Activated CD4-positive, alpha-beta T cell treated with anti-CD3 and anti-CD28 coated beads, Interleukin-2, amount 10 ng/mL, durations not matched to agents 24 days and 14 days (primary cell): ENCODE results near the gene ETV7. TPM values are rescaled to one million over a fixed set of nuclear protein-coding genes. Genes with fewer than 3 reads are reported as not detected.

ENCODE experiments used
- DNase-seq: peaks from one replicate; pipeline ENCODE4 v3.0.0; 2022
- H3K27ac Mint-ChIP-seq: one replicate; pipeline ENCODE4 v1.8.0; 2022; ENCODE audit warnings: mild to moderate bottlenecking, mixed read lengths
- H3K27me3 Mint-ChIP-seq: one replicate; pipeline ENCODE4 v1.8.0; 2022; ENCODE audit warnings: mixed read lengths
- H3K36me3 Mint-ChIP-seq: one replicate; pipeline ENCODE4 v1.8.0; 2022; ENCODE audit warnings: low read depth, mild to moderate bottlenecking, mixed read lengths
- H3K4me1 Mint-ChIP-seq: one replicate; pipeline ENCODE4 v1.8.0; 2021; ENCODE audit warnings: mixed read lengths
- H3K4me3 Mint-ChIP-seq: one replicate; pipeline ENCODE4 v1.8.0; 2022; ENCODE audit warnings: mild to moderate bottlenecking, moderate library complexity, mixed read lengths
- H3K9me3 Mint-ChIP-seq: one replicate; pipeline ENCODE4 v1.8.0; 2021; ENCODE audit warnings: mixed read lengths
- intact Hi-C: fragments of 100-400 bp; cut with micrococcal nuclease; formaldehyde crosslinking; loops from one replicate; pipeline ENCODE4 v1.15.1; 2023
- total RNA-seq: library from RNA; stranded (reverse); gene quantifications from 2 replicates; pipeline ENCODE4 v1.2.3, GENCODE V29; 2022

The ETV7 gene
- total RNA-seq, 1 donor from 2014 or later = 0.54 TPM

DNA sequence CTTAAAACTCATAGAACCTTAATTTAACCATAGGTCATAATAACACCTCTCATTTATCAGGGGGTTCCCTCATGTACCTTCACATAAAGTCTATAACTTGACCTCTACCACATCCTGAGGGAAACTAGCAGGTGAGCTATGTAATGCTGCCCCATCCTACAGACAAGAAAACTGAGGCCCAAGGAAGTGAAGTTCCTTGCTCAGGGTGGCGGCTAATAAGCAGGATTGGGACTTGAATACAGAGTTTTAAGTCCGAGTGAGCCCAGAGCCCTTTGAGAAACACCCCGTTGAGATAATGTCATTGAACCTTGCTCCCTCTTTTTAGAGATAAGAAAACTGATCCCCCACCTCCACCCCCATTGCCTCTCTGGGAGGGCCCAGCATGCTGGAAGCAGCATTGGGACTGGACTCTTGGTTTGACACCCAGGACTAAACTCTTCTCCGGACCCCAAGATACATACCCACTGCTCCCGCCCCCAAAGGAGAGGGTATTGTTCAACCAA is 51.2 kb downstream of the ETV7 start:
- peaks cover 57% of the 10 kb centered on the region for H3K27me3 Mint-ChIP-seq
- H3K4me1 Mint-ChIP-seq = peaks cover 14% of the 10 kb centered on the region
- no peak overlapping the region for H3K4me3 Mint-ChIP-seq
- no peak for DNase-seq
- intact Hi-C loops = no loop called here
- no peaks in the 10 kb centered on the region for H3K9me3 Mint-ChIP-seq
- no peaks in the 10 kb centered on the region for H3K36me3 Mint-ChIP-seq
- H3K27ac Mint-ChIP-seq = no peak overlapping the region

DNA sequence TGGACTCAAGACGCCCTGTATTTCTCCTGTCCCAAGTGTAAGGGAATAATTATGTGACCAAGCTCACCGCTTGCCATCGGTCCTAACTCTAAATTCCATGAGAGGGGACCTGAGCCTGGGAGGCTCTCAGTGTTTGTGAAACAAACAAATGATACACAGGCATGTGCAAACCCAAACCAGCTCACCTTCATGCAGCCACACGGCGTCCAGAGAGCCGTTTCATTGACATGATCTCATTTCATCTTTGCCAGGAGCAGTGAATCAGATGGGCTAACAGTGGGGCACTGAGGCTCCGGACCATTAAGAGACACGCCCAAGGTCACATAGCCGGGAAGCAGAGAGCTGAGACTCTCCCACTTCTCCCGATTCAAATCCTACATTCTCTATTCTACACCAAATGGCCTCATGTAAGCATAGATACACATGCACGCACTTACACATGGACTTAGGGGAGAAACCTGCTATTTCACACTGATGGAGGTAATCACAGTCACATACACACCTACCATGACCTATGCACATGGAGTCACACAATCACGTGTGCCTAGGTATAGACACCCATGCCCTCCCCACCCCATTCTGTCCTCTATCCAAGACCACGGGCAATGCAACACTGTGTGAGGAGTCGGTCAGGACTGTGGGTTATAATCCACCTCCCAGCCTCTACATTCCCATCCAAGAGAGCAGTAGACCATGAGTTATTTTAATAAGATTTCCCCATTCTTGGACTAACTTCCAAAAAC is 51.8 kb downstream of the ETV7 start:
- intact Hi-C loops = no loop called here
- Mint-ChIP-seq H3K27me3 (peaks cover 54% of the 10 kb centered on the region), H3K27ac (no peak overlapping the region)

DNA sequence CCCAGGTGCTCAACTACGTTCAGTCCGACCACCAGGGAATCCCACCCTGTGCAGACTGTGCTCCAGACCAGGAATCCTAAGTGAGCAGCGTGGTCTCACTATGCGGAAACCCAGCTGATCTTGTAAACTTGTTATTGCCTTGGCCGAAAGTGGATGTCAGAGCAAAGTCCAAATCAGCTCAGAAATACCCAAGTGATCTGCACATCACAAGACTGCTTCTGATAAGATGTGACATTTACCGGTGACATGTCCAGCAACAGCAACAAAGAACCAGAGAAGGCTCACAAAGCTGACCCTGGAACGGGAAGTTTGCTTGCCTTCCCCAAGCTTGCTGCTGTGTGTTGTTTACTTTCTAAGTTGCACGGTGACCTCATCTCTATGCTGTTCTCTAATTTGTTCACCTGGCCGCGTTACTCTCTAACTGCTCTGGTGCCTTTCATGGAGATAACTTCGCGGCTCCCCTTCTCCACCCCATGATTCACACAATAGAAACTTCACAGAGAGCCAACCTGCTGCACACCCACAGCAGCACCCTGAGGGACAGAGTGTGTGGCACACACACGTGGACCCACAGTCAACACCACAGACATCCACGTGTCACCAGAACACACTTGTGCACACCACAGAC is 52.5 kb downstream of the ETV7 start:
- Mint-ChIP-seq H3K9me3 (no peaks in the 10 kb centered on the region), H3K36me3 (no peaks in the 10 kb centered on the region), H3K4me3 (no peak overlapping the region), H3K4me1 (peaks cover 12% of the 10 kb centered on the region), H3K27ac (no peak overlapping the region), H3K27me3 (peaks cover 50% of the 10 kb centered on the region)
- no peak for DNase-seq
- intact Hi-C loops = no loop called here

More for the DNA sequence above, 51.8 kb downstream of the ETV7 start:
- Mint-ChIP-seq H3K4me3 (no peak overlapping the region), H3K4me1 (peaks cover 12% of the 10 kb centered on the region), H3K36me3 (no peaks in the 10 kb centered on the region), H3K9me3 (no peaks in the 10 kb centered on the region)
- no peak for DNase-seq

- intact Hi-C loops = no loop called here
- no peak for DNase-seq
- Mint-ChIP-seq H3K4me1 (peaks cover 9% of the 10 kb centered on the region), H3K27ac (no peak overlapping the region), H3K4me3 (no peak overlapping the region), H3K27me3 (peaks cover 44% of the 10 kb centered on the region), H3K9me3 (no peaks in the 10 kb centered on the region), H3K36me3 (no peaks in the 10 kb centered on the region)
Observed at GRCh38 chr6:36333931-36334725, 53.3 kb downstream of the ETV7 start.

DNA sequence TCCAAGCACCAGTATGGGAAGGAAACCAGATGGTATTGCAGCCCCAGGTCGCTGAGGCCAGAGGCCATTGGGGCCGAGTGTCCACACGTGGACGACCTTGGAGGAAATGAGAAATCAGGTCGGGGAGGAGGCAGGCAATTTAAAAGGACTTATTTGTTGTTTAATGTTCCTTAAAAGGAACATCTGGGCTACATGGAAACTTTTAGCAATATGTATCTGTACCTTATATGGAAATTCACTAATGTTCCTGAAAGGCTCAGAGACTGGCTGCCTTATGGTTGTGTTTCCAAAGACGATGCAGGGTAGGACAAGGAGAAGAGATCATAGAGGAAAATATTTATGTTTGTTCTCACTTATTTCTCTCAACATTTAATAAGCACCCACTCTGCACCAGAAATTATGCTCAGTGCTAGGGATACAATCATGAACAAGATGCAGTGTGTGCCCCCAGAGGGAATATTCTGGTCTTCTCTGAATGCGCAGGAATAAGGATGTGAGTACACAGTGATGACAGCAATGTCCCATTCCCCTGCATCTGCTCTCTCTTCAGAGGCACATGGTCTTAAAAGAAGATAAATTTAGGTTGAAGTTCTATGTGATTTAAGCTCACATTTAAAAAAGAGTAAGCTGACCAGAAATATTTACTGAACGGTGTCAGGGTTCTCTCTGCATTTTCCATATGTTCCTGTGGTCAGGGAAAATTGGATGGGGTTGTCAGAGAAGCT is 54.1 kb downstream of the ETV7 start:
- peaks cover 5% of the 10 kb centered on the region for H3K4me1 Mint-ChIP-seq
- H3K27me3 Mint-ChIP-seq = peaks cover 43% of the 10 kb centered on the region
- no peak for DNase-seq
- no peak overlapping the region for H3K27ac Mint-ChIP-seq
- no peaks in the 10 kb centered on the region for H3K36me3 Mint-ChIP-seq
- intact Hi-C loops = no loop called here
- no peaks in the 10 kb centered on the region for H3K9me3 Mint-ChIP-seq
- H3K4me3 Mint-ChIP-seq = no peak overlapping the region

- no peaks in the 10 kb centered on the region for H3K36me3 Mint-ChIP-seq
- H3K27me3 Mint-ChIP-seq = peaks cover 52% of the 10 kb centered on the region
- H3K27ac Mint-ChIP-seq = no peak overlapping the region
- no peaks in the 10 kb centered on the region for H3K4me1 Mint-ChIP-seq
- no peak overlapping the region for H3K4me3 Mint-ChIP-seq
- DNase-seq = no peak
- no peaks in the 10 kb centered on the region for H3K9me3 Mint-ChIP-seq
- intact Hi-C loops = no loop called here
Observed at GRCh38 chr6:36331381-36331780, 56.1 kb downstream of the ETV7 start.

GRCh38 chr6:36330366-36330765 is 57.1 kb downstream of the ETV7 start:
- intact Hi-C loops = no loop called here
- H3K36me3 Mint-ChIP-seq = no peaks in the 10 kb centered on the region
- peaks cover 47% of the 10 kb centered on the region for H3K27me3 Mint-ChIP-seq
- H3K27ac Mint-ChIP-seq = no peak overlapping the region
- H3K4me3 Mint-ChIP-seq = no peak overlapping the region
- H3K4me1 Mint-ChIP-seq = no peaks in the 10 kb centered on the region
- no peaks in the 10 kb centered on the region for H3K9me3 Mint-ChIP-seq
- no peak for DNase-seq

GRCh38 chr6:36329798-36330291 is 57.6 kb downstream of the ETV7 start:
- Mint-ChIP-seq H3K27me3 (peaks cover 42% of the 10 kb centered on the region), H3K27ac (no peak overlapping the region), H3K4me1 (no peaks in the 10 kb centered on the region), H3K9me3 (no peaks in the 10 kb centered on the region), H3K4me3 (no peak overlapping the region), H3K36me3 (no peaks in the 10 kb centered on the region)
- no peak for DNase-seq
- intact Hi-C loops = no loop called here

DNA sequence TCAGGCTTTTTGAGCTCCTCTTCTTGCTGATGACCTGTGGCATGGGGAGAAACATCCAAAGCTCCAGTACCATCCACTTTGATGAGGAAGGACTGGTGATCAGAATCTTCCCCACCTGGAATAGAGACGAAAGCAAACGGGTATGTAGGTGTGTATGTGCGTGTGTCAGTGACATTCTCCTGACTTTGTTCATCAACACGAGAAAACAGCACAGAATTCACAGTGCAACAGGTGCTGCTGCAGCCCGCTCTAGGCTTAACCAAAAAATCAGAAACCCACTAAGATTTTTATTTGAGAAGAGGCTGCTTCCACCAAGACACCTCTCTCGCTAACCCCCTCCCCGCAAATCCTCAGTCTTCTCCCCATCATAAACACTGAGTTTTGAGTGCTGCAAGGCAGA is 58.9 kb downstream of the ETV7 start:
- DNase-seq = no peak
- Mint-ChIP-seq H3K27me3 (peaks cover 30% of the 10 kb centered on the region), H3K4me3 (no peak overlapping the region)

DNA sequence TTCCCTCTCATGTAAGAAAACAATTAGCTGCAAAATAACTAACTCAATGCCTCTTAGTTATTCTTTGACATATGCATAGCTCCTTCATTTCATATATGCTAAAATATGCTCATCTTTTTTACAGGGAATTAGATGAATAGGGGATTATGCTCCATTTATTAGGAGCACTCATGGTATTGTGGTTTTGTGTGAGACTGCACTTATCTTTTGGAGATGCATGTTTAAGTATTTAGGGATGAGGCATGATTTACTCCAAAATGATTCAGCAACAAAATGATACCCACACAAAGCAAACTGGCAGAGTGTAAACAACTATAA is 59.6 kb downstream of the ETV7 start:
- peaks cover 26% of the 10 kb centered on the region for H3K27me3 Mint-ChIP-seq
- no peaks in the 10 kb centered on the region for H3K36me3 Mint-ChIP-seq
- DNase-seq = no peak
- H3K27ac Mint-ChIP-seq = no peak overlapping the region
- no peak overlapping the region for H3K4me3 Mint-ChIP-seq
- H3K4me1 Mint-ChIP-seq = no peaks in the 10 kb centered on the region
- H3K9me3 Mint-ChIP-seq = no peaks in the 10 kb centered on the region
- intact Hi-C loops = no loop called here

More for the DNA sequence above, 58.9 kb downstream of the ETV7 start:
- Mint-ChIP-seq H3K4me1 (no peaks in the 10 kb centered on the region), H3K9me3 (no peaks in the 10 kb centered on the region), H3K27ac (no peak overlapping the region), H3K36me3 (no peaks in the 10 kb centered on the region)
- intact Hi-C loops = no loop called here

- no peaks in the 10 kb centered on the region for H3K36me3 Mint-ChIP-seq
- intact Hi-C loops = no loop called here
Observed at GRCh38 chr6:36327226-36327918, 60.1 kb downstream of the ETV7 start.

GRCh38 chr6:36326356-36326995 is 61.0 kb downstream of the ETV7 start:
- Mint-ChIP-seq H3K27me3 (peaks cover 19% of the 10 kb centered on the region), H3K36me3 (no peaks in the 10 kb centered on the region), H3K9me3 (no peaks in the 10 kb centered on the region), H3K4me1 (no peaks in the 10 kb centered on the region), H3K4me3 (no peak overlapping the region), H3K27ac (no peak overlapping the region)
- no peak for DNase-seq
- intact Hi-C loops = no loop called here

More at GRCh38 chr6:36327226-36327918, 60.1 kb downstream of the ETV7 start:
- no peak for DNase-seq
- H3K27ac Mint-ChIP-seq = no peak overlapping the region
- no peak overlapping the region for H3K4me3 Mint-ChIP-seq
- no peaks in the 10 kb centered on the region for H3K9me3 Mint-ChIP-seq
- H3K4me1 Mint-ChIP-seq = no peaks in the 10 kb centered on the region
- peaks cover 24% of the 10 kb centered on the region for H3K27me3 Mint-ChIP-seq

GRCh38 chr6:36324715-36325114 is 62.8 kb downstream of the ETV7 start:
- intact Hi-C loops = no loop called here
- H3K27ac Mint-ChIP-seq = no peak overlapping the region
- no peaks in the 10 kb centered on the region for H3K9me3 Mint-ChIP-seq
- no peaks in the 10 kb centered on the region for H3K36me3 Mint-ChIP-seq
- peaks cover 19% of the 10 kb centered on the region for H3K27me3 Mint-ChIP-seq
- DNase-seq = no peak
- H3K4me3 Mint-ChIP-seq = no peak overlapping the region
- H3K4me1 Mint-ChIP-seq = no peaks in the 10 kb centered on the region
